ENCODE results near the gene FBN2.

FBN2 gene

DNA sequence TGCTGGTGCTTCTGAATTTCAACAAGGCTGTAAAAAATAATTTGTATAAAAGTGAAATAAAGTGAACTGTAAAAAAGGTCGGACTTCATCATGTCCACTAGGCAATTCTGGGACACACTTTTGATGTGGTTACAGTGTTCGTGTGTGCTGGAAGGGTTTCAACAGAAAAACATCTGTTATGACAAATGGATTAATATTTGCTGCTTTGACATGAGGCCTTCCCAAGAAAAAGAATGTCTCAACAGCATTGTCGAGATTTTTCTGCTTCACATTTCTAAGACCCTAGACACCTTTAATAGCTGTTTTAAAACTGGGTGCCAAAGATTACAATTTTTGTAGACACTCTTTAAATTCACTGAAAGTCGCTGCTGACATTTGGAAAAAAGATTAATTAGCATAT, 237.9 kb downstream of the FBN2 start:
- DNase-seq: no peak

DNA sequence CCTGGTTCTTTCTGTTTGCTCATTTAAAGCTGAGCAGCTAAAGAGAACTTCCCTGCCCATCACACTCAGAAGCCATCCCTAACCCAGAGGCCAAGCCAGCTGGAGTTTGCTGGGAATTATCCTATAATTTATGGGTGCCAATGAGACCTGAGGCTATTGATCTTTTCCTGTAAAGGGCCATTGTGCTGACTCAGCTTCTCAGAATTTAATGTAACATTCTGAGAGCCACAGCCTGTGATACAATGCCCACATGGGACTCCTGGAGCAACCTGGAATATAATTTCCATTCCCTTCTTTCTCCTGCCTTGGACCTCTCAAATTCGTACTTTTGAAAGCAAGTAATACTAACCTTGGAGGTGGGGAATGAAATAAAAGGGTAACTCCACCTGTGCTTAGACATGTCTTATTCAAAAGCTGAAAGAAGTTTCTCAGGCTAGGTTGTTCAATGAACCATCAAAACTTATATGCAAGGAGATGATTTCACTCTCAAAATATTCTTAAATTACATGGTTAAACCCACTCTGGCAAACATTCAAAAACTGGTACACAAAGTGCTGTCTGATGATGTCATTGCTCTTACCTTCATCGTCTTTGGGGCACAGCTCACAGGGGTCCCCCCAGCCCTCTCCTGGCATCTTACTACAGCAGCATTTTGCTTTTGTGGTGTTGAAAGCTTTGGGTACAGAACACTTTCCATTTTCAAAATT, 247.7 kb downstream of the FBN2 start:
- DNase-seq: no peak

DNA sequence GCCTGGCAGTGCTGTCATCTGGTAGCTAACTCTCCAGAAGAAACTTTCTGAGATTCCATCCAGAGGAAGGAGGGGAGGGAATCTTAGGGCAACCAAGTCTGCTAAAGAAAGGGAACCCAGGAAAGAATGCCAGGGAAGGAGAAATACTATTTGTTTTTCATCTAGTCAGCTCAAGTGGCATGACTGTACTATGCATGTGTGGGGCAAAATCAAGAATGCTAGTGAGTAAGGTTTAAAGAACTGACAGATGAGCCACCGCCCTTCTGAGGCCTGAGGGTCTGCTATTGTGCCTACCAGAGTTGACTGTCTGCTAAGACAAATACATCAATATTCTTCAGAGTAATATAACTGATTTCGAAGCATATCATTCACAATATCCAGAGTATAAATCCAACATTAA, 250.3 kb downstream of the FBN2 start:
- DNase-seq: no peak

DNA sequence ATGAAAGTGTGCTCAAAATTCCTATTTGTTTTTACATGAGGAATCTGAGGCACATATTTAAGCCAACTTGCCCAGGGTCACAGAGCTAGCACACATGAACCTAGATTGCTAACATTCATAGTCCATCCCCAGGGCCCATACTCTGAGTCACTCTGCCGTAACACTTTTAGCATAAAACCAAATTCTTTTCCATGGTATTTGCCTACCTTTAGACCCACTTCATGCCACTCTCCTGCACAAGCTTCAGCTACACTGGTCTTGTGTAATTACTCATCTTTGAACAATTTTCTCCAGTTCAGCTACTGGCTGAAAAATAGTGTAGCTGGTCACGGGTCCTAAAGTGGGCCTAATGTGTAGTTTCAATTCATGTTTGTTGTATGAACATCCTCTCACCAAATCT, 253.8 kb downstream of the FBN2 start:
- DNase-seq: no peak

DNA sequence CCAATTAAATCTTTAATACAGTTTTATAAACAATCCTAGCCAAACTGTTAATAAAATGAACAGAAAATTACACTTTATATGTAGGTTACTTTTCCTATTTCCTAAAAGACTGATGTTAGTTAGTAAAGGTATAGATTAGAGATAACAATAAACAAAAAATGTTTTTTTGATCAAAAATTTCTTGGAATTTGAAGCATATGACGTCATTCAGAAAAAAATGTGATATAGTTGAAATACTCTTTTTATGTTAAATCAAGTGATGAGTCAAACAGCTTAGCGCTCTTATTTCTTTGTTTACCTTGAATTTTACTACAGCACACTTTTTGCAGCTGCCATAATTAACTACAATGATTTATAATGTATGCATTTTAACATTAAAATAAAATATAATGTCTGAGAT, 258.7 kb downstream of the FBN2 start:
- DNase-seq: no peak

DNA sequence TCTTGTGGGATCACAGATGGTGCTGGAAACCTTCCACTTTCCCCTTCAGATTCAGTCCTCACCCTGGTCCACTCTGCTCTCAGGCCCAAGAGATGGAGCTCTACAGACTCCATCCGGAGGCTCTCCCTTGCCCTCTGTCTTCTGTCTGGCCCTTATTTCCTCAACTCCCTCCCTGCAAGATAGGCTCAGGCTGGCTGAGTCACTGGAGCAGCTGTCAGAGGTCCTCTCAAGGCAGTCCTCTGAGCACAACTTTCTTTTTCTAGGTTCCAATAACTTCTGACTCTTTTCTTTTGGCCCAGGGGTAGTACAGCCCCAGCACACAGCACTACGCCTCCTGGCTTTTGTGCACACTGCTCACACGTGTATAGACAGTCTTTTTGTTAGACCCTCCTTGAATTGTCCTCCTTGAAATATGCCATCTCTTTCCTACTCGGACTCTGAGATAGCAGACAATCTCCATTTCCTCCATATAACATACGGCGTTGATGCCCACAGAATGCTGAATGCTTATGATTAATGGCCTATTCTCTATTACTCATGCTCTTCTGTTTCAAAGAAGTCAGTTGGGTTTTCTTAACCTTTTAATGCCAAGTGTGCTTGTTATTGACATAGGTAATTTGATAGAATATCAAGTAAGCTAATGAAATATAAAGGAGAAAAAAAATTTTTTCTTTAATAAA, 261.4 kb downstream of the FBN2 start:
- no peak for DNase-seq

DNA sequence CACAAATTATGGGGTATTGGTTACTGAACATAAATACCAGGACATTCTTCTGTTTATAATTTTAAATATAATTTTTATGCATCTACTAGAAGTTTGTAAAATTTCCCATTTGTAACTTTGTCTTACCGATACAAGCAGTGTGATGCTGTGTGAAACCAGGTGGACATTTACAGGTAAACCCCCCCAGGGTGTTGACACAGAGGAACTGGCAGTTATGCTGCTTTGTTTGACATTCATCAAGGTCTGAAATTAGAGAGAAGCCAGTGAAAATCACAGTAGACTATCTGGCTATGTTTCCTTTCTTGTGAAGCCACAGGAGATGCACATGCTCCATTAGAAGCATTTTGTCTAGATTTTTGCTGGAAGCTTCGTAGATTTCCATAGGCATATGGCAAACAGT, 263.6 kb downstream of the FBN2 start:
- no peak for DNase-seq

DNA sequence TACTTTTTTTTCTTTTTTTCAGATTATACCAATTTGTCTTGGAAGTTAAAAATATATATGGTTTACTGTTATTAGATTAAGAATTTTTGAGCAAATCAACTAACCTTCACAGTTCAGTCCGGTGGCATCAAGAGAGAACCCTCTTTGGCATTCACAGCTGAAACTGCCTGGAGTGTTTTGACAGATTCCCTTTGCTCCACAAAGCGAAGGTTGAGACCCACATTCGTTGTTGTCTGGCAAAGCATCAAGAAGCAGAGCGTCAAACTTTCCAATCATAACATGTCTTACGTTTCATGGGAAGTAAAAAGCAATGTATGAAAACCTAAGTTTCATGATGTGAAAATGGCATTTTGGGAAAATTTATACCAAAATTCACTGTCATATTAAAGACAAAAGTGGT, 264.3 kb downstream of the FBN2 start:
- no peak for DNase-seq

DNA sequence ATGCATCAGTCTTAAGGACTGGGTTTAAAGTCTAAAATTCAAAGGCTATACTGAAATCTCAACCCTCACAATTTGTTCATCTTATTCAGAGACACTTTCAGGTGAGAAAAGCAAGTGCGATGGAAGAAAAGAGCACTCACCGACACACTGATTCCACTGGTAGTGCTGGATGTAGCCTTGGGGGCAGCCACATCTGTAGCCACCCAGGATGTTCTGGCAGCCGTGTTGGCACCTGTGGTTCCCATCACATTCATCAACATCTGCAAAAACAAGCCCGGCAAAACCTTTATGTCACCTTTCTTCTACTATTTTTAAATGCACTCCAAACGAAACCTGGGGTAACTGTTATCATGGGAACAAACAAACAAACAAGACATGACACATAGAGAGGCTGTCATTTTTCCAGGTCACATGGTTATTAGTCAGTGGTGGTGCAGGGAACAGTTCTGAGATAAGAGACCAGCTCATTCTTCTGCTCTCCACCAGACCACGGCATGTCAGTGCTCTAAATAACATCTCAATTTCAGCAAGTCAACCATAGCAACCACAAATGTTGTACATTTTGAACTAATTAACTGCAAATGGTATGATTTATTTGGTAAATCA, 266.1 kb downstream of the FBN2 start:
- no peak for DNase-seq

DNA sequence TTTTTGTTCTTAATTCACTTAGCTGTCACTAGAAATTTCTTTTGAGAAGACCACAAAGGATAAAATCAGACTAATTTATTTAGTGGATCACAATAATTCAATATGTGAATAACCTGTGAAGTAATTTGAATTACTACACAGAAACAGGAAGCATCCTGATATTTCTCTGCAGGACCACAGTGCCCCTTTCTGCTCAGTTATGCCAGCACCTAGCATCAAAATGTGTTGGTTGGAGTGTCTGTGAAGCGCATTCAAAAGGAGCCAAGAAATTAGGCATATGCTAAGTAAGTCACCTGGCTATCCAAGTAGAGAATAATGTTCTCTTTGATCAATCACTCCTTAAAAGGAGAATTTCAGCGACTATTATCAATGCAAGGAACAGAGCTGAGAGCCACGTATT, 267.0 kb downstream of the FBN2 start:
- DNase-seq: no peak

DNA sequence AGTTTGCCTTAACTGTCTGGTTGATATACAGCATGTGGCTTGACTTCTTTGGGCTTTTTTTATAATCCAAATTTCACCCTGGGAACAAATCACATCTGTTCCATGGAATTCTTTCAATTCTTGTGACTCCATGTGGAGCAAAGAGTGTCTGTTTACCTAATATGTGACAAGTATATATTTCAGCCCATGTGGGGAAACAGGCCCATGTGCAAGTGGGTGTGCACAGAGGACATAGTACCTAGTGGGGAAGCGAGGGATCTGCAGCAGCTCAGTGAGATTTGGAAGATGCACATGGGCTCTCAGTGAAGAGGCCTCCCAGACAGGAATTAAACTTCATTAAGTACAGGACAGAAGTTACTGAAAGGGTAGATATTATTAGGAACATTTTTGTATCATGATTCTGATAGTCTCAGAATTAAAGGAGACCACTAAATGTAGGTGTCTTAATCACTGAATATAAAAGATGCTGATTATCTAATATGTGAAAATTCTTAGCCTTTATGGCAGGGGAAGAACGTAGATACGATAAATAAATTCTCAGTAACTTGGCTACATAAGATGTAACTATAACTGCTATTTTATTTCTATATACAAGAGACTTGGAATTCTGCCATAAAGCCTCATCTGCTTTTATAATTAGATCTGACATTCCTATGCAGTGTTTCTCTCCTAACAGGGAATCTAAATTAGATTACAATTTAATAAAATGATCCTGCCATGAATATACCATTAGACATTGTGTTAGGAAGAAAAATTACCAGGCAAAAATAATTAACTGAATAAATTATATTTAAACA, 273.3 kb downstream of the FBN2 start:
- no peak for DNase-seq

DNA sequence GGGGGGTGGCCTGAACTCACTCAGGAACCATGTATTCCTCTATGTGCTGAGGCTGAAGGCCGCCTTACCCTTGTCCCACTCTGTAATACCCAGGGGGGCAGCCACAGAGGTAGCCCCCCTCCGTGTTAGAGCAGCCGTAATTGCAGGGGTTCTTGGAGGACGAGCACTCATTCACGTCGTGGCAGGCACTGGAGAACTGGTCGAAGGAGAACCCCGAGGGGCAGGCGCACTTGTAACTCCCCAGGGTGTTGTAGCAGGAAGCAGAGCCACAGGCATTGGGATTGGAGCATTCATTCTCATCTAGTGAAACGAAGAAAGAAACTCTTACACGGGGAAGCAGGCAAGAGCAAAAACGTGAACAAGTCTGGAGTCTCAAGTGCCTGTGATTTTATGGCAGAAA, 274.7 kb downstream of the FBN2 start:
- no peak for DNase-seq

DNA sequence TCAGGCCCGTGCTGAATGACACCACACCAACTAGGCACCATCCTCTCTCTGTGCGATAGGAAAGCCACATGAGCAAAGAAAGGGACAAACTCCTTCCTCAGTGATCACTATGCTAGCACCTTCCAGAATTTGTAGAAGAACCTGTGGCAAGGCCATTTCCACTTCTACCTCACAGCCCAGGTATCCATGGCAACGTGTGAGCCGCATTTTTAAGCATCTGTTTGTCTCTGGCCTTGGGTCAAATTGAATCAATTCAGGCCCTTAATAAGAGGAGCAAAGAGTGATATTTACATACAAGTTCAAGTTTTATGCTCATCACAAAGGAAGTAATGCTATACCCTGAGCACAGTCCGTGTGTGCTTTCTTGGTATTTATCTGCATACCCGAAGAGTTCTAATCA, 275.1 kb downstream of the FBN2 start:
- no peak for DNase-seq

DNA sequence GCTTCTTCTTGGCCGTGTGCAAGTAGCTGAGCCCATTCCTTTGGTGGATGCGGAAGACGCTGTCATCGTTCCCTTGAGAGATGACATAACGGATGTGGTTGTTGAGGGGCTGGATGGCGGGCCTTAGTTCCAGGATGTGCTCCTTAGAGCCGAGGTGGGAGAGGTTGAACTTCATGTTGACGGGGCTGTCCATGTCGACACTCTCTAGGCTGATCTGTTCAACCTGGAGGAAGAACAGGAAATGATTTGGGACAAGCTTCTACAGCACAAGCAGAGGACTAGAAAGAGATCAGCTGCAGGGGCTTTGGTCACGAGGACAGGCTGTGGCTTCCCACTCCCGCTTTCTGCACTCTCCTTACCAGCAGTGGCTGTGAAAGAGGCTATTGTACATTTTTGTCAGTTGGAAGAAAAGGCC, 278.4 kb downstream of the FBN2 start:
- DNase-seq: no peak

DNA sequence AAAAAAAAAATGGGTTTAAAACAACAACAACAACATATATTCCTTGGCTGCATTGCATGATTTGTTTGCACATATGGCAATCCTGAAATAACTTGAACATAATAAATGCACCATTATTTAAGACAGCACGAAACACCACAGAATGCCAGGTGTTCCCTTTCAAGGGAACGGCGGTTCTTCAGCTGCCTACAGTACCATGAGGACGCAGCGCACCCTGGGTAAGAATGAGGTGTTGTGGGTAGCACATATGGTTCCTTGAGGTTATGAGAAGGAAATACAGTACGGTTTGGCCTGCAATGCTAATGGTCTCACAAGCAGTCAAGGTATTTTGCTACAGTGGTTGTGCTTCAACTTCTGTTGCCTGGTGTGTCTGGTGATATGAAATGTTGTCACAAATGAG, 279.7 kb downstream of the FBN2 start:
- no peak for DNase-seq

DNA sequence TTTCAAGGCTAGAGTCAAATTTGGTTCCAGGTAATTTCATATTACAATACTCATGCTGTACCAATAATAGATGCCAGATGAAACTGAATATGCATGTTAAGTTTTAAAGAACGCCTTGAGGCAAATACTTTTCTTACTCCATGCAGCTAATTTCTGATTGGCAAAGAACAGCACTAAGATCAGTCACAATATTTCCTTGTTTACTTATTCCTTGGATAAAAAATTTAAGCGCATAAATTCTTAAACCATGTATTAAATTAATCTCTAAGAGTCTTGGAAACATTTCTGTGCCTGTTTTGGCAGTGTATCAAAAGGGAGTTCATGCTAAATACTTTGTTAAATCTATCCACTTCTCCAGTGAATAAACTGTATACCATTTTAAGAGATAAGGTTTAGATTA, 281.0 kb downstream of the FBN2 start:
- DNase-seq: no peak

DNA sequence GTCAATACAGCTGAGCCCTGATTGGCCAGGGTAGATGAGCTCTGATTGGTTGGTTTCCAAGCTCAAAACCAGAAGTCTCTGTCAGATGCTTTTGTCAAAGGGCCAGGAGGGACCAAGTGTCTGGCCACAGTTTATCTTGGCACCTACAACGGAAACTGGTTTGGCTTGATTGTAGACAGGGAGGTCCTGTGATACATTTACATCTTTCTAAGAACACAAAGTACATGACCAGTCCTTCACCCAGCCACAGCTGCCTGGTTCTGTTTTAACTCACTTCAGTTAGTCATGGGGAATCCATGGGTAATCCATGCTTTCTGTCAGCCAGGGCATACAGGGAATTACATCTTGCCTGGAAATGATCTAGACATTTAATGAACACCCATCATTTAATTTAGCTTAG, 283.3 kb downstream of the FBN2 start:
- DNase-seq: no peak

DNA sequence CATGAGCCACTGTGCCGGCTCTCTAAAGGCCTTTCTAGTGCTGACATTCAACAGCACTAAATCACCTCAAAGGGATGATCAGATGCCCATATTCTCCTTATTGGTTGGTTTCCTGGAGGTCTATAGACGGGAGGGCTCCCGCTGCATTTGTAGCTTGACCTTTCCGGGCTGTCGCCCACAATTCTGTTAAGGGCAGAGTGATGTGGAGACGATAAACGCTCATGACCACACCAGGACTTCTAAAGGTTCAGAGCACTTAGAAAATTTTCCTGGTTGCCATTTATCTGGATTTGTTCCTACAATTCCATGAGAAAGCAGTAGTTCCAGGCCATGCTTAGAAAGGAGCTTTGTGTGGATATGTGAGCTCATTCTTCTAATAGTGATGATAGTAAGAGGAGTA, 284.2 kb downstream of the FBN2 start:
- DNase-seq: no peak

DNA sequence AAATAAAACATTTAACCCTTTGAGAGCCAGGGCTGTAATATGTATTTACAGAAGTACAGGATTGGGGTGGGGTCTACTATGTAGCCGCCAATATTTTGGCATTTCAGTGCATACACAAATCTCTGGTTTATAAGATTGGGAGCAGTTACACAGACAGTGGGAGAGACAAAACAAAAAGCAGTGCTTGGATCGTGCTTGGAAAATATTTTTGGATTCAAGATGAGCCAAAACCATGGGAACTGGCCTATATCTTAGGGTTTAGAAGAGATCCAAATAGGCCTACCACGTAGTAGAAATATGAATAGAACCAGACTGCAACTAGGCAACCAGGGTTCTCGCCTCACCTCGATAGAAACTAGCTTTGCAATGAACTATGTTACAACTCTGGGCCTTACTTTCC, 284.9 kb downstream of the FBN2 start:
- no peak for DNase-seq

DNA sequence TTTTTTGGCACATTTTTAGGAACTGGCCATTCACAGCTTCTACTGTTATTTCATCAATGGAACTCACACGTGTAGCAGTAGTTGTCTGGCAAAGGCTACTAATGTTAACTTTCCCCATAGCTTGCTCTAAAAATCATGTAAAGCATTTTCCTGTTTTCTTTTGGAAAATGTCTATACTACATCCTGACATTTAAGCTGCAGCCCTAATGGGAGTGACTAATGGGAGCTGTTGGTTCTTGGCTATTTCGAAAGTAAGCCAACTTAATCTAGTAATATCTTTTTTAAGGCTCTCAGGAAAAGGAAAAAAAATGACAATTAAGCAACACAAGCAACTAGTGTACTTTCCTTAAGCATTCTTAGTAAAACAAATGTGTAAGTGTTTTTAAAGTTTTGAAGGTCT, 285.3 kb downstream of the FBN2 start:
- DNase-seq: no peak

DNA sequence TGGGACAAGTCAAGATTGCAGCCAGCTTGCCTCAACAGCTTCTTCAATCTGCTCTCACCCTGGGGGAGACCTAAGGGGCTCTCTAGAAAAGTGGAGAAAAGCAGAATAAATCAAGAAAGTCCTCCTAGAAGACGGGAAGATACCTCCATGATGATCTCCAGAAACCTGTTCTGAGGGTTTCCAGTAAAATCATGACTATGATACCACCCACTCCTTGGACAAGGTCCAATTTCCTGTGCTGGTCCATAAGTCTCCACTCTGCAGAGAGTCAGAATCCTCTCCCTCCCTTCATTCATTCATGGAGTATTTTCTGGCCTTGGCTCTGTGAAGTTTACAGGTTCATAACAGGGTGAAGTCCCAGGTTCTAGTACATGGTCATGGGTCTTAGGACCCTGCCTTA, 285.8 kb downstream of the FBN2 start:
- no peak for DNase-seq

DNA sequence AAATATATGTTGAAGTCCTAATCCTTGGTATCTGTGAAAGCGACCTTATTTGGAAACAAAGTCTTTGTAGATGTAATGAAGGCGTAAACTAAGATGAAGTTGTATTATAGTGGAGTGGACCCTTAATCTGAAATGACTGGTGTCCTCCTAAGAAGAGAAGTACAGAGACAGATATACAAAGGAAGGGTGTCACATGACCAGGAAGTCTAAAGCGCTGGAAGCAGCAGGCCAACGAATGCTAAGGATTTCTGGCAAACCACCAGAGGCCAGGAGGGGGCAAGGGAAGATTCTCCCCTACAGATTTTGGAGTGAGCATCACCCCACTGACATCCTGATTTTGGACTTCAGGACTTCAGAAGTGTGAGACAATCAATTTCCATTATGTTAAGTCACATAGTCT, 292.1 kb downstream of the FBN2 start:
- DNase-seq: no peak

DNA sequence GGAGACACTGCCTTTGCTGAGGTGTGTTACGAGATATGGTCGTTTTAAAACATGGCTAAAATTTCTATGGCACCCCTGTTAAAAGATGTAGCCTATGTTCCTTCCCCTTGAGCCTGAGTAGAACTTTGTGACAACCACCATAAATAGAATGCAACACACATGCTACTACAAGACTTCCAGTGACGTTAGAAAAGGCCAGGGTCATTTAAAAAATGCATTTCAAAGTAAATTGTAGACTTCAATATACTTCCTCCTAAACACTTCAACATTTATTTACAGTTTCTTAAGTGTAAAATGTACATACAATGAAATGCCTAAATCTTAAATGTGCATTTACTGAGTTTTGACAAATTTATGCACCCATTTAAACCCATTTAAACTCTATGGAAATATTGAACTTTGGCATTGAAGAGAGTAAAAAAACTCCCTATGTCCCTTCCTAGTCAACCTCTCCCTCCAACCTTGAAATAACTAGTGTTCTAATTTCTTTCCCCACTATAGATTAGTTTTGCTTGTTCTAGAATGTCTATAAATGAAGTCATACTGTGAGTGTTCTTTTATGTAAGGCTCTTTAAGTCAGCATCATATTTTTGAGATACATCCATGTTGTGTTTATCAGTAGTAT, 294.0 kb downstream of the FBN2 start:
- no peak for DNase-seq
